ENCODE data around the gene KANSL2.

DNA sequence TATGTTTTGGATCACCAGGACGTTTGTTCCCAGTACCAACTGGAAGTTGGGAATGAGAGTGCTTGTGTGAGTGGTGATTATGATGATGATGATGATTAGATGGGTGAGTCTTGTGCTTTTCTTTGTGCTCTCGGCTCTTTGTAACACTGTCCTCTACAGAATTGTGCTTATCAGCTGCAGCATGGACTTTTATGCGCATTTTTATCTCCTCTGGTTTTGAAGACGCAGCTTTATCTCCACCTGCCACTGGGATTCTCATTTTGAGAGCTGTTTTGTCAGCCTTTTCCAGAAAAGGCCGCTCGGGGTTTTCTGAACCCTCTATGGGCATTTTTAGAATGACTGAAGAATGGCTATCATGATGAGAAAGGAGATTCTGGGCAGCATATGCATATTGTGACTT lies 11.5 kb upstream of the KANSL2 start:
- TF ChIP-seq CTCF (IDR thresholded peaks at IDR 0.05; ENCODE audit: insufficient read depth, low read length) (no peak), POLR2AphosphoS5 (IDR thresholded peaks at IDR 0.05; ENCODE audit: low read depth) (no peak), GABPA (IDR thresholded peaks at IDR 0.05; ENCODE audit: low read depth) (no peak)
- TF ChIP-seq, protein P1, sequence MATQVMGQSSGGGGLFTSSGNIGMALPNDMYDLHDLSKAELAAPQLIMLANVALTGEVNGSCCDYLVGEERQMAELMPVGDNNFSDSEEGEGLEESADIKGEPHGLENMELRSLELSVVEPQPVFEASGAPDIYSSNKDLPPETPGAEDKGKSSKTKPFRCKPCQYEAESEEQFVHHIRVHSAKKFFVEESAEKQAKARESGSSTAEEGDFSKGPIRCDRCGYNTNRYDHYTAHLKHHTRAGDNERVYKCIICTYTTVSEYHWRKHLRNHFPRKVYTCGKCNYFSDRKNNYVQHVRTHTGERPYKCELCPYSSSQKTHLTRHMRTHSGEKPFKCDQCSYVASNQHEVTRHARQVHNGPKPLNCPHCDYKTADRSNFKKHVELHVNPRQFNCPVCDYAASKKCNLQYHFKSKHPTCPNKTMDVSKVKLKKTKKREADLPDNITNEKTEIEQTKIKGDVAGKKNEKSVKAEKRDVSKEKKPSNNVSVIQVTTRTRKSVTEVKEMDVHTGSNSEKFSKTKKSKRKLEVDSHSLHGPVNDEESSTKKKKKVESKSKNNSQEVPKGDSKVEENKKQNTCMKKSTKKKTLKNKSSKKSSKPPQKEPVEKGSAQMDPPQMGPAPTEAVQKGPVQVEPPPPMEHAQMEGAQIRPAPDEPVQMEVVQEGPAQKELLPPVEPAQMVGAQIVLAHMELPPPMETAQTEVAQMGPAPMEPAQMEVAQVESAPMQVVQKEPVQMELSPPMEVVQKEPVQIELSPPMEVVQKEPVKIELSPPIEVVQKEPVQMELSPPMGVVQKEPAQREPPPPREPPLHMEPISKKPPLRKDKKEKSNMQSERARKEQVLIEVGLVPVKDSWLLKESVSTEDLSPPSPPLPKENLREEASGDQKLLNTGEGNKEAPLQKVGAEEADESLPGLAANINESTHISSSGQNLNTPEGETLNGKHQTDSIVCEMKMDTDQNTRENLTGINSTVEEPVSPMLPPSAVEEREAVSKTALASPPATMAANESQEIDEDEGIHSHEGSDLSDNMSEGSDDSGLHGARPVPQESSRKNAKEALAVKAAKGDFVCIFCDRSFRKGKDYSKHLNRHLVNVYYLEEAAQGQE (IDR thresholded peaks at IDR 0.05; ENCODE audit: insufficient replicate concordance, low read depth) = no peak
